OCI-LY7 (cell line): Measurements from ENCODE around the gene NCKAP5L.

Experiments
- EZH2phosphoT487 ChIP-seq: fragments of 200-600 bp; sonication (generic); IDR thresholded peaks from 2 replicates; pipeline ENCODE4 v1.6.1; 2018; ENCODE audit warnings: low read depth, borderline replicate concordance, mild to moderate bottlenecking, mixed run types, antibody characterized with exemption, low read length, moderate library complexity, mixed read lengths
- TF ChIP-seq, protein P1 (sequence below): fragments of 200-600 bp; sonication (generic); conservative IDR thresholded peaks from 2 replicates; pipeline ENCODE4 v1.5.1; 2014; ENCODE audit warnings: mild to moderate bottlenecking, antibody characterized with exemption, low read length, moderate library complexity, mixed read lengths

DNA sequence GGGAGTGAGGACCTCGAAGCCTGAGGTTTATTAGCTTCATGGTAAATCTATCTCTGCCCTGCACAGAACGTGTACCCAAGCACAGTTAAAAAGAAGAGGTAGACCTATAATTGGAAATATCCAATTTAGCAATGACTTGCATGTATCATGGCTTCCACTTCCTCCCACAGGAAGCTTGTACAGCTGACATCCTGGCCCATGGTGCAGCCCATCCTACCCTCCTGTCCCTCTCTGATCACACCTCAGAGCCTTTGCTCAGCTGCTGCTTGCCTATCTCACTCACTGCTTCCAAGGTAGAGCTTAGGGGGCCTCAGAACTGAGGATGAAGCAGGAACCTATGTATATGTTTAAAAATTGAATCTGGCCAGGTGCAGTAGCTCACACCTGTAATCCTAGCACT is 18.9 kb upstream of the NCKAP5L start:
- TF ChIP-seq, protein P1, sequence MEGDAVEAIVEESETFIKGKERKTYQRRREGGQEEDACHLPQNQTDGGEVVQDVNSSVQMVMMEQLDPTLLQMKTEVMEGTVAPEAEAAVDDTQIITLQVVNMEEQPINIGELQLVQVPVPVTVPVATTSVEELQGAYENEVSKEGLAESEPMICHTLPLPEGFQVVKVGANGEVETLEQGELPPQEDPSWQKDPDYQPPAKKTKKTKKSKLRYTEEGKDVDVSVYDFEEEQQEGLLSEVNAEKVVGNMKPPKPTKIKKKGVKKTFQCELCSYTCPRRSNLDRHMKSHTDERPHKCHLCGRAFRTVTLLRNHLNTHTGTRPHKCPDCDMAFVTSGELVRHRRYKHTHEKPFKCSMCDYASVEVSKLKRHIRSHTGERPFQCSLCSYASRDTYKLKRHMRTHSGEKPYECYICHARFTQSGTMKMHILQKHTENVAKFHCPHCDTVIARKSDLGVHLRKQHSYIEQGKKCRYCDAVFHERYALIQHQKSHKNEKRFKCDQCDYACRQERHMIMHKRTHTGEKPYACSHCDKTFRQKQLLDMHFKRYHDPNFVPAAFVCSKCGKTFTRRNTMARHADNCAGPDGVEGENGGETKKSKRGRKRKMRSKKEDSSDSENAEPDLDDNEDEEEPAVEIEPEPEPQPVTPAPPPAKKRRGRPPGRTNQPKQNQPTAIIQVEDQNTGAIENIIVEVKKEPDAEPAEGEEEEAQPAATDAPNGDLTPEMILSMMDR: no peak
- no peak for TF ChIP-seq EZH2phosphoT487
